Stomach (tissue), 4 donors: ENCODE measurements around the gene DLL4.

Experiments used
- EP300 ChIP-seq: sonication (generic); formaldehyde crosslinking; IDR thresholded peaks from one replicate; pipeline ENCODE4 v1.6.1; 2017; ENCODE audit warnings: antibody characterized with exemption
- POLR2A ChIP-seq, 4 donors: fragments of 450-650 bp; IDR thresholded peaks; one replicate each; pipeline ENCODE4 v1.6.1; 2016; ENCODE audit warnings: antibody characterized with exemption in 4 of 4, control low read depth in 2 of 4, mild to moderate bottlenecking in 1 of 4, moderate library complexity in 1 of 4
- POLR2AphosphoS5 ChIP-seq, 3 donors: sonication (generic); formaldehyde crosslinking; IDR thresholded peaks; one replicate each; pipeline ENCODE4 v1.6.1; 2016; ENCODE audit warnings: antibody characterized with exemption in 3 of 3
- TF ChIP-seq, protein P1 (sequence below), 7 experiments: fragments of 450-650 bp in 4 of 7; fragments of 200-600 bp in 3 of 7; sonication (generic) in 3 of 7; IDR thresholded peaks; one replicate each; pipeline ENCODE4 v1.5.1; 2016 to 2019; ENCODE audit warnings: antibody characterized with exemption in 7 of 7, control low read depth in 2 of 7, mild to moderate bottlenecking in 1 of 7

DNA sequence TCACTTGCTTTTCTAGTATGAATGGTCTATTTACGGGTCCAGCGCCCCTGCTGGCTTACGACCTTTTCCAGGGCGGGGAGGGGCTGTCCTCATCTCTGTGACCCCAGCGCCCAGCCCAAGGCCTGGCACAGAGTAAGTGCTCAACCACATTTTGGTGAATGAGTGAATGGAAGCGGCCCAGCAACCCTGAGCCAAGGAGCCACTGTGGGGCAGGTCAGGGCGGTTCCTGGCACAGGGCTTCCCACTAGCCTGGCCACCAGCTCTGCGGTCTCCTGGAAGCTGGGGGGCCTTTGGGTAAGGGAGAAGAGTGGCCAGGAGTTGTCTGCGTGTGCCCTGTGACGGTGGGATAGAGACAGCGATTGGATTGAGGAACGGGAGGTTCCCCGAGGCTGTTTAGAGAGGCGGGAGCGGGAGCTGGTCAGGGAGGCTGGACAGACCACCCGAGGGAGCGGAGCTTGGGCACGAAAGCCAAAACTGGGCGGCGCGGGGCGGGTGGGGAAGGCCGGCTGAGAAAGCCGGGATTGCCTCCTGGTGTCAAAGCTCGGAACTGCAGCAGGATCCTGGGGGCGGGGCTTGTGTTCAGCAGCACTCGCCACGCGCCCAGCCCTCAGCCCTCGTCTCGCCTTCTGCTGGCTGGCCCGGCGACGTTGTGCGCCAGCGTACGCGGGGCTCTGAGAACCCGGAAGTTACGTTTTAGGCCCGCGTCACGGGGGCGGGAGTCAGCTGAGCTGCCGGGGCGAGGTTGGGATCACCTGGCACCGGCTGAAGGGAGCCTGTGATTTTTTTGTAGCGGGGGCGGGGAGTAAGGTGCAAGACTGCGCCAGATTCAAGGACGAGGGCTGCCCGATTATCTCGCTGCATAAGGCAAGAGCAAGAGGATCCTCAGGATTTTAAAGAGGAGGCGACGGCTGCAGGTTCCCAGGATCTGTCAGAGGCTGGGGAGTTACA is 35.1 kb upstream of the DLL4 start, which contains the start of gene VPS18:
- peak in 2 of 4 donors; percentile 49 to 80 for TF ChIP-seq POLR2A (IDR thresholded peaks at IDR 0.05)
- TF ChIP-seq, protein P1, sequence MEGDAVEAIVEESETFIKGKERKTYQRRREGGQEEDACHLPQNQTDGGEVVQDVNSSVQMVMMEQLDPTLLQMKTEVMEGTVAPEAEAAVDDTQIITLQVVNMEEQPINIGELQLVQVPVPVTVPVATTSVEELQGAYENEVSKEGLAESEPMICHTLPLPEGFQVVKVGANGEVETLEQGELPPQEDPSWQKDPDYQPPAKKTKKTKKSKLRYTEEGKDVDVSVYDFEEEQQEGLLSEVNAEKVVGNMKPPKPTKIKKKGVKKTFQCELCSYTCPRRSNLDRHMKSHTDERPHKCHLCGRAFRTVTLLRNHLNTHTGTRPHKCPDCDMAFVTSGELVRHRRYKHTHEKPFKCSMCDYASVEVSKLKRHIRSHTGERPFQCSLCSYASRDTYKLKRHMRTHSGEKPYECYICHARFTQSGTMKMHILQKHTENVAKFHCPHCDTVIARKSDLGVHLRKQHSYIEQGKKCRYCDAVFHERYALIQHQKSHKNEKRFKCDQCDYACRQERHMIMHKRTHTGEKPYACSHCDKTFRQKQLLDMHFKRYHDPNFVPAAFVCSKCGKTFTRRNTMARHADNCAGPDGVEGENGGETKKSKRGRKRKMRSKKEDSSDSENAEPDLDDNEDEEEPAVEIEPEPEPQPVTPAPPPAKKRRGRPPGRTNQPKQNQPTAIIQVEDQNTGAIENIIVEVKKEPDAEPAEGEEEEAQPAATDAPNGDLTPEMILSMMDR (IDR thresholded peaks at IDR 0.05) = peak in 6 of 7 experiments; percentile 97 to 100 (median 99)
- peak; percentile 91 to 97 (median 97) for TF ChIP-seq POLR2AphosphoS5 (IDR thresholded peaks at IDR 0.05)
- no peak for TF ChIP-seq EP300
